ENCODE measurements around the gene KLHL3.
A peak's percentile ranks its signal among the peaks of the same experiment; 100 is the strongest.
"Not testable (repeated sequence)": the region's sequence is repeated elsewhere in the genome, so short reads cannot be mapped to it uniquely, and the experiment has no call there.

Gene KLHL3

GRCh38 chr5:137735555-137736284 is at the start of gene KLHL3:
KLHL3 (minus strand) TSS chr5:137736089; CDS start chr5:137735646, 443 bp downstream.
- no peak for DNase-seq (ENCODE audit: low read depth)

- DNase-seq (ENCODE audit: low read depth) = no peak
Observed at GRCh38 chr5:137782984-137783536, 47.2 kb upstream of the KLHL3 start.

GRCh38 chr5:137782055-137782454 is 46.2 kb upstream of the KLHL3 start:
- no peak for DNase-seq (ENCODE audit: low read depth)

GRCh38 chr5:137778772-137779564 is 43.1 kb upstream of the KLHL3 start:
- no peak for DNase-seq (ENCODE audit: low read depth)

GRCh38 chr5:137767937-137768336 is 32.0 kb upstream of the KLHL3 start:
- DNase-seq (ENCODE audit: low read depth) = not testable (repeated sequence)

- no peak for DNase-seq (ENCODE audit: low read depth)
Observed at GRCh38 chr5:137761566-137761965, 25.7 kb upstream of the KLHL3 start.

GRCh38 chr5:137760719-137761516 is 25.0 kb upstream of the KLHL3 start:
- DNase-seq (ENCODE audit: low read depth) = no peak

- no peak for DNase-seq (ENCODE audit: low read depth)
Observed at GRCh38 chr5:137760294-137760693, 24.4 kb upstream of the KLHL3 start.

GRCh38 chr5:137758715-137759306 is 22.9 kb upstream of the KLHL3 start:
- no peak for DNase-seq (ENCODE audit: low read depth)

- DNase-seq (ENCODE audit: low read depth) = no peak
Observed at GRCh38 chr5:137758121-137758520, 22.2 kb upstream of the KLHL3 start.

GRCh38 chr5:137757634-137758033 is 21.7 kb upstream of the KLHL3 start:
- DNase-seq (ENCODE audit: low read depth) = no peak

- no peak for DNase-seq (ENCODE audit: low read depth)
Observed at GRCh38 chr5:137754961-137755762, 19.3 kb upstream of the KLHL3 start.

GRCh38 chr5:137754188-137754960 is 18.5 kb upstream of the KLHL3 start, which contains the start of gene HNRNPA0:
HNRNPA0 (minus strand) TSS chr5:137754363; CDS start chr5:137754066, 297 bp downstream.
- DNase-seq (ENCODE audit: low read depth) = peak; percentile 96

- DNase-seq (ENCODE audit: low read depth) = no peak
Observed at GRCh38 chr5:137753691-137754187, 17.9 kb upstream of the KLHL3 start.

- no peak for DNase-seq (ENCODE audit: low read depth)
Observed at GRCh38 chr5:137752905-137753690, 17.2 kb upstream of the KLHL3 start.

GRCh38 chr5:137751869-137752491 is 16.1 kb upstream of the KLHL3 start:
- no peak for DNase-seq (ENCODE audit: low read depth)

GRCh38 chr5:137750436-137750835 is 14.5 kb upstream of the KLHL3 start:
- DNase-seq (ENCODE audit: low read depth) = no peak

- DNase-seq (ENCODE audit: low read depth) = no peak
Observed at GRCh38 chr5:137747848-137748247, 12.0 kb upstream of the KLHL3 start.
